Endothelial cell (in vitro differentiated cells): ENCODE measurements around the gene KCTD14. TPM values are rescaled to one million over a fixed set of nuclear protein-coding genes. Genes with fewer than 3 reads are reported as not detected.
"Not testable (repeated sequence)": the region's sequence is repeated elsewhere in the genome, so short reads cannot be mapped to it uniquely, and the experiment has no call there.

Experiments
- DNase-seq: peaks from one replicate; pipeline ENCODE4 v3.0.0; 2021; ENCODE audit warnings: low spot score
- H3K27ac Mint-ChIP-seq: one replicate; pipeline ENCODE4 v1.8.0; 2021; ENCODE audit warnings: mixed read lengths, inconsistent platforms; ENCODE audit not compliant: unreplicated experiment
- H3K27me3 Mint-ChIP-seq: one replicate; pipeline ENCODE4 v1.8.0; 2021; ENCODE audit warnings: mild to moderate bottlenecking, moderate library complexity, mixed read lengths, inconsistent platforms; ENCODE audit not compliant: unreplicated experiment
- H3K36me3 Mint-ChIP-seq: one replicate; pipeline ENCODE4 v1.8.0; 2021; ENCODE audit warnings: mild to moderate bottlenecking, low read depth, mixed read lengths, inconsistent platforms; ENCODE audit not compliant: unreplicated experiment
- H3K4me1 Mint-ChIP-seq: one replicate; pipeline ENCODE4 v1.8.0; 2021; ENCODE audit warnings: mild to moderate bottlenecking, mixed read lengths, inconsistent platforms; ENCODE audit not compliant: unreplicated experiment
- H3K4me3 Mint-ChIP-seq: one replicate; pipeline ENCODE4 v1.8.0; 2021; ENCODE audit warnings: mild to moderate bottlenecking, mixed read lengths, inconsistent platforms; ENCODE audit not compliant: unreplicated experiment
- H3K9me3 Mint-ChIP-seq: one replicate; pipeline ENCODE4 v1.8.0; 2021; ENCODE audit warnings: mixed read lengths, inconsistent platforms; ENCODE audit not compliant: unreplicated experiment
- CTCF ChIP-seq: fragments of 200-600 bp; sonication (generic); IDR thresholded peaks from one replicate; pipeline ENCODE4 v1.5.0; 2021; ENCODE audit warnings: antibody characterized with exemption; ENCODE audit not compliant: unreplicated experiment
- total RNA-seq: library from RNA; stranded (reverse); fragmentation: NEBNext Ultra II Directional; extraction: Animal tissue kit (Norgen Biotek cat#: 25700); gene quantifications from one replicate; pipeline ENCODE4 v1.2.1, GENCODE V29; 2021; ENCODE audit not compliant: unreplicated experiment

KCTD14 gene
- total RNA-seq, 1 donor from 2014 or later: 0.97 TPM

- no peak for TF ChIP-seq CTCF
- Mint-ChIP-seq H3K36me3 (peaks cover 11% of the 10 kb centered on the region), H3K27ac (no peak overlapping the region), H3K27me3 (peaks cover 3% of the 10 kb centered on the region), H3K4me3 (no peak overlapping the region), H3K4me1 (no peaks in the 10 kb centered on the region), H3K9me3 (no peaks in the 10 kb centered on the region)
- DNase-seq: no peak
Observed at GRCh38 chr11:78062671-78063070, 39.6 kb upstream of the KCTD14 start.

GRCh38 chr11:78061921-78062311 lies 38.8 kb upstream of the KCTD14 start:
- no peak for DNase-seq
- H3K27me3 Mint-ChIP-seq: peaks cover 2% of the 10 kb centered on the region
- H3K4me1 Mint-ChIP-seq: no peaks in the 10 kb centered on the region
- H3K4me3 Mint-ChIP-seq: no peak overlapping the region
- no peak for TF ChIP-seq CTCF
- no peak overlapping the region for H3K27ac Mint-ChIP-seq
- peaks cover 6% of the 10 kb centered on the region for H3K36me3 Mint-ChIP-seq
- H3K9me3 Mint-ChIP-seq: no peaks in the 10 kb centered on the region

GRCh38 chr11:78061088-78061920 lies 38.2 kb upstream of the KCTD14 start:
- Mint-ChIP-seq H3K36me3 (peaks cover 6% of the 10 kb centered on the region), H3K9me3 (no peaks in the 10 kb centered on the region), H3K4me3 (no peak overlapping the region), H3K4me1 (no peaks in the 10 kb centered on the region), H3K27ac (no peak overlapping the region), H3K27me3 (peaks cover 2% of the 10 kb centered on the region)
- no peak for TF ChIP-seq CTCF
- no peak for DNase-seq

GRCh38 chr11:78060533-78060932 lies 37.5 kb upstream of the KCTD14 start:
- Mint-ChIP-seq H3K9me3 (no peaks in the 10 kb centered on the region), H3K27me3 (peaks cover 2% of the 10 kb centered on the region), H3K36me3 (peaks cover 6% of the 10 kb centered on the region), H3K4me3 (no peak overlapping the region), H3K27ac (no peak overlapping the region), H3K4me1 (no peaks in the 10 kb centered on the region)
- TF ChIP-seq CTCF: no peak
- DNase-seq: no peak

- not testable (repeated sequence) for H3K4me1 Mint-ChIP-seq, DNase-seq, H3K4me3 Mint-ChIP-seq, H3K27ac Mint-ChIP-seq, H3K36me3 Mint-ChIP-seq, H3K9me3 Mint-ChIP-seq, H3K27me3 Mint-ChIP-seq
Observed at GRCh38 chr11:78059749-78060328, 36.8 kb upstream of the KCTD14 start.
